ENCODE data around the gene SRSF9.

DNA sequence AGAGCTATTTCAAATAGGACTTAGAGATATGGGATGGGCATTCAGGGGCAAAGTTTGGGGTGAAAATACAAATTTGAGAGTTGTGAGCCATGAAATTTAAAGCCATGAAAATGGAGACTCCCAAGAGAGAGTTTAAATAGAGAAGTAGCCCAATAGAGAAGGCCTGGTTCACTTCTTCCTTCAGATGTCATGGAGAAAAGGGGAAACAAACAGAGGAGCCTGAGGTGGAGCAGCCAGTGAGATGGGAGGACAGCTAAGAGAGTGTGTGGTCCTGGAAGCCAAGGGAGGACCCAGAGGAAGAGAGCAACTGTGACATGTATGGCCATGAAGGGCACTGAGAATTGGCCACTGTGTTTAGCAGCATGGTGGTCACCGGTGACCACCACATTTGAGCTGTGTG, 14.1 kb upstream of the SRSF9 start:
- TF ChIP-seq EZH2phosphoT487 (IDR thresholded peaks at IDR 0.05; ENCODE audit: insufficient read depth, low read depth) (no peak), EZH2 (IDR thresholded peaks at IDR 0.05; ENCODE audit: insufficient read depth, poor library complexity, severe bottlenecking) (no peak)

Data from GM23248 (cell line).